LNCaP clone FGC (cell line): Measurements from ENCODE around the gene MINDY3.

Source experiments
- DNase-seq: peaks from one replicate; pipeline ENCODE4 v3.0.0-alpha.2; 2011; ENCODE audit warnings: low read depth
- H3K4me3 ChIP-seq: 2 replicates; pipeline ENCODE4 v1.5.1; 2011; ENCODE audit warnings: mild to moderate bottlenecking, low read depth, low read length, control low read depth
- TF ChIP-seq, protein P1 (sequence below): IDR thresholded peaks from 2 replicates; pipeline ENCODE4 v1.5.1; 2012; ENCODE audit warnings: mild to moderate bottlenecking; ENCODE audit not compliant: control insufficient read depth, insufficient read depth; ENCODE audit errors: extremely low read depth

Gene MINDY3

DNA sequence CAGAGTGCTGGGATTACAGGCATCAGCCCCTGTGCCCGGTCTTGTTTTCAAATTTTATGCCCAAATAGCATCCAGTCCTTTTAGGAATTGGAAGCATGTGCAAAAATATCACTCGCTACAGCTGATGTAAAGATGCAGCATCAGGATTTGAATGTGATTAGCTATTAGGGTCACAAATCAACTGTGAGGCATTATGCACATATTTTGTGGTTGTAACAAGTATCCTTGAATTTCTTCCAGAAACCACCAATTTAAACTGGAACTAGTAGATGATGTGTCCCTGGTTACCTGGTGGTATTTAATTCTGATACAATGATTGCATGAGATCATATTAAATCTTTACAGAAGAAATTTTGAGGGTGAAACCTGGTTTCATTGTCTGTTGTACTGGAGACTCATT is 99.6 kb downstream of the MINDY3 start:
- DNase-seq = no peak
- H3K4me3 ChIP-seq = no peak overlapping the region
- TF ChIP-seq, protein P1, sequence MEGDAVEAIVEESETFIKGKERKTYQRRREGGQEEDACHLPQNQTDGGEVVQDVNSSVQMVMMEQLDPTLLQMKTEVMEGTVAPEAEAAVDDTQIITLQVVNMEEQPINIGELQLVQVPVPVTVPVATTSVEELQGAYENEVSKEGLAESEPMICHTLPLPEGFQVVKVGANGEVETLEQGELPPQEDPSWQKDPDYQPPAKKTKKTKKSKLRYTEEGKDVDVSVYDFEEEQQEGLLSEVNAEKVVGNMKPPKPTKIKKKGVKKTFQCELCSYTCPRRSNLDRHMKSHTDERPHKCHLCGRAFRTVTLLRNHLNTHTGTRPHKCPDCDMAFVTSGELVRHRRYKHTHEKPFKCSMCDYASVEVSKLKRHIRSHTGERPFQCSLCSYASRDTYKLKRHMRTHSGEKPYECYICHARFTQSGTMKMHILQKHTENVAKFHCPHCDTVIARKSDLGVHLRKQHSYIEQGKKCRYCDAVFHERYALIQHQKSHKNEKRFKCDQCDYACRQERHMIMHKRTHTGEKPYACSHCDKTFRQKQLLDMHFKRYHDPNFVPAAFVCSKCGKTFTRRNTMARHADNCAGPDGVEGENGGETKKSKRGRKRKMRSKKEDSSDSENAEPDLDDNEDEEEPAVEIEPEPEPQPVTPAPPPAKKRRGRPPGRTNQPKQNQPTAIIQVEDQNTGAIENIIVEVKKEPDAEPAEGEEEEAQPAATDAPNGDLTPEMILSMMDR = no peak

DNA sequence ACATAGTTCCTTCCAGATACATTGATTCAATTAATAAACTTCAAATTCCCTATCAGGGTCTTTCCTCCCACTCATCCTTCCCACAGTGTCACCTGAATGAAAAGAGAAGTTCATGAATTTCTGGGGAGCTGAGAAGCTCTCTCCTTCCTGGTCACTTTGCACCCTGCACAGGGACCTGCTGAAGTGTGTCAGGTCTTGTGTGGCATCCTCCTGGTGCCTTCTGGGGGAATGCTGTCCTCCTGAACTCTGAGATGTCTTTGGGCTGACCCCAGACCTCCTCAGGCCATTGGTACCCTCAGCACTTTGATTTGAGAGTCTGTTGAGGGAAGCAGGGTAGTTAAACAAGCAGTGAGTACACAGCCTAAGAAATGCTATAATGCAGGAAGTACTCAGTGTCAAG is 101.0 kb downstream of the MINDY3 start:
- TF ChIP-seq, protein P1 = no peak
- no peak overlapping the region for H3K4me3 ChIP-seq

DNA sequence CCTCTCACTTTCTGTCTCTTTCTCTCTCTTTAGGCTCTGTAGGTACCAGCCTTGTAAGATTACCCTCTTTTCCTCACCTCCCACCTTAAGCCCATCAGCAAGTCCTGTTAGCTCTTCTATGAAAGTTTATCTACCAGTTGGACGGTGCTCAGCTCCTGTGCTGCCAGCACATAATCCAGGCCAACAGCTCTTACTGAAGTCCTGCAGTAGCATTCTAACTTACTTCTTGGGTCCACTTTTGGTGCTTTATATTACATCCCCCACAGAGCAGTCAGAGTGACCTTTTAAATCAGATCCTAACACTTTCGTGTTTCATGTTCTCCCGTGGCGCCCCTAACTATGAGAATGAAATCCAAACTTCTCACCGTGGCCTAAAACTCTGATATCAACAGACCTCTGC is 101.7 kb downstream of the MINDY3 start:
- TF ChIP-seq, protein P1 = no peak
- no peak for DNase-seq
- no peak overlapping the region for H3K4me3 ChIP-seq

More for the DNA sequence above, 101.0 kb downstream of the MINDY3 start:
- no peak for DNase-seq

DNA sequence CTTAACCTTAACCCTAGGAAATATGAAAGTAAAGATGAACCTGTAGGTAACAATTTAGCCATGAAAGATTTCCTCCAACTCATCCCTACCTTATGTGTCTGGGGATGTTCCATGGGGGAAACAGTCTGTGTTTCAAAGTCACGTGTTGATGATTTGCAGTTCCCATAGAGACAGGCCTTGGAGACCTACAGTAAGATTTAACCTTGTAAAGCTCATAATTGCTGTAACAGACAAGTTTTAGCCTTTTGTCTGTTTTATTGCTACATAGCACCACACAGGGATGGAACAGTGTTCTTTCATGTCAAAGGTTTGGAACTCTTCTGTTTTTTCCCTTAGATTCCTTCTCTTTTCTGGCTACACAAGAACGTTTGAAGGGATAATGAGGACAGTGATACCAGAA is 105.4 kb downstream of the MINDY3 start:
- H3K4me3 ChIP-seq = no peak overlapping the region
- DNase-seq = no peak
- TF ChIP-seq, protein P1 = no peak

DNA sequence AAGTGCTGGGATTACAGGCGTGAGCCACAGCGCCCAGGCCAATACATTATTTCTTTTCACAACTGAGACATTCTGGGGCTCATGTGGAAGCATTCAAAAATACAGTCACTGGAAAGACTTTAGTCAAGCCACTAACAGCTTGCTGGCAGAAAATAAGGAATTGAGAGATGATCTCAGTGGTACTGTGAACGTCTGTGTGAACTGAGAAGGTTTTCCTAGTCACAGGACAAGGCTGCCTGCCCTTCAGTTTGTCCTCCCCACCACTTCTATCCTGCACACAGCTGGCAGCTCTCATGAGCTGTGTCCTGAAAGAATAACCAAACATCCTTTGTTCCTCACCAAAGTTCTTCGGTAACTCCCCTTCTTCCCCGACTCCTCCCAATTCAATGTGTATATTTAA is 109.3 kb downstream of the MINDY3 start:
- no peak overlapping the region for H3K4me3 ChIP-seq
- TF ChIP-seq, protein P1 = no peak
- DNase-seq = no peak

DNA sequence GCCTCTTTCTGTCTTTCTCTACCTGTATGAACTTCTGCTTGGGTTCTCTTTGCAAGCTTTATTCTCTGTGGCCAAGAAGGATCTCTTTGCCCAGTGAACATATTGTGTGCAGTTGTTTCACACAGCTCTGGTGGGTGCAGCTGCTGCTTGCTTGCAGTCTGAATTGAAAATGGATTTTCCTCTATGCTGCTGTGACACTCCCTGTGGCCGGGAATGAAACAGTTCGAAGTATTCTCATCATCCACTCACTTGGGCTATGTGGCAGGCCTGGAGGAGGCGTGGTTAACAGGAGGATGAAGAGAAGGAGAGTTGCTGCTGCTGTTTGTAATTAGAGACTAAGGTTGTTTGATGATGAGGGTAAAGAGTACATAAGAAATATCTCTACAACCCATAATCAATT is 112.2 kb downstream of the MINDY3 start:
- TF ChIP-seq, protein P1 = no peak

DNA sequence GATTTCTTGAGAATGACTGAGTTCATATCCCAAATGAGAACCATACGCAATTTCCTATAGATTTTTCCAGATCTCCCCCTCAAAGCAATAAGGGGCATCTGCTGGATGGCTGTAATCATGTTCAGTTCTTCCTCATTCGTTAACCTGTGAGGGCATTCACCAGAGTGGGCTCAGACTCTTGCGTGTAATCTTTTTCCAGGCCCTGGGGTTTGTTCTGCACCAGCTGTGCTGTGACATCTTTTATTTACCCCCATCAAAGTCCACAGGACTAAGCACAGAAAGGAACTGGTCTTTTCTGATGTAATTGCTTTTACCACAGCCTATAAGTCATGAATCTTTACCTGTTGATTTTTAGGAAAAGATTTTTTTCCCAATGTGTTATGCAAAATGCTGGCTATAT is 112.7 kb downstream of the MINDY3 start:
- no peak for DNase-seq
- TF ChIP-seq, protein P1 = no peak
- no peak overlapping the region for H3K4me3 ChIP-seq

More for the DNA sequence above, 112.2 kb downstream of the MINDY3 start:
- DNase-seq = no peak
- H3K4me3 ChIP-seq = no peak overlapping the region
